Adrenal gland (tissue), 5 donors: ENCODE results near the gene PTGS2.

Experiments used
- CTCF ChIP-seq, 6 experiments: fragments of 450-650 bp in 4 of 6; fragments of 200-600 bp in 2 of 6; sonication (generic) in 1 of 6; IDR thresholded peaks; 1 replicate in 5 of 6; 2 replicates in 1 of 6; pipeline versions ENCODE4 v1.5.1 to v1.8.0; 2016 to 2021; ENCODE audit warnings: antibody characterized with exemption in 6 of 6, mild to moderate bottlenecking in 2 of 6, moderate library complexity in 1 of 6
- POLR2A ChIP-seq, 2 donors: fragments of 450-650 bp; IDR thresholded peaks; one replicate each; pipeline ENCODE4 v1.6.1; 2017; ENCODE audit warnings: antibody characterized with exemption in 2 of 2, mild to moderate bottlenecking in 2 of 2, moderate library complexity in 1 of 2
- donor health status: DM: no; HTN: no; CAD: no.

- TF ChIP-seq CTCF (IDR thresholded peaks at IDR 0.05) (no peak), POLR2A (IDR thresholded peaks at IDR 0.05) (no peak)
Measured at GRCh38 chr1:186634511-186634910, 45.7 kb downstream of the PTGS2 start.
